ENCODE results near the gene NOP53.

DNA sequence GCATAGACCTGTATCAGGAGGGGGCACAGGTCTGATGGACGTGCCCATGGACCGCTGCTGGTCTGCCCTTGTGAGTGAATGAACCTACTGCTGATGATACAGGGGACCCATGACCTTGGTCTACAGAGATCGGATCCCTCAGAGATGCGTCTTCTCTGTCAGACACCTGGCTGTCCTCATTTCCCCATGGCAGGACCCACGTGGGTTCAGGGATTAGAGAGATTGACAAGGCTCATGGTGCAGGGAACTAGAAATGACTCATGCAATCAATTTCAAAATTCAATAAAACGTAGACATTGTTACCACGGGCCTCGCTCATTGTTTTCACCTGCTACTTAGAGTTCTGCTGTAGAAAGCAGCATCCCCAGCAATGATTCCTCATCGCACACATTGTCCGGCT lies 60.0 kb downstream of the NOP53 start:
- TF ChIP-seq CTCF (conservative IDR thresholded peaks at IDR 0.05; ENCODE audit: low read depth in 2 of 2) (no peak), EZH2phosphoT487 (IDR thresholded peaks at IDR 0.05; ENCODE audit: unreplicated experiment) (no peak), EZH2 (IDR thresholded peaks at IDR 0.05; ENCODE audit: low read depth, unreplicated experiment) (no peak), POLR2AphosphoS5 (IDR thresholded peaks at IDR 0.05; ENCODE audit: low read depth) (no peak), JUNB (IDR thresholded peaks at IDR 0.05; ENCODE audit: unreplicated experiment) (no peak), NANOG (IDR thresholded peaks at IDR 0.05; ENCODE audit: borderline replicate concordance) (no peak), ETS1 (IDR thresholded peaks at IDR 0.05) (no peak), ZNF114 (CRISPR knock-in tag; IDR thresholded peaks at IDR 0.05) (no peak), ZNF331 (CRISPR knock-in tag; IDR thresholded peaks at IDR 0.05; ENCODE audit: low read depth) (no peak)
- TF ChIP-seq, protein P1, sequence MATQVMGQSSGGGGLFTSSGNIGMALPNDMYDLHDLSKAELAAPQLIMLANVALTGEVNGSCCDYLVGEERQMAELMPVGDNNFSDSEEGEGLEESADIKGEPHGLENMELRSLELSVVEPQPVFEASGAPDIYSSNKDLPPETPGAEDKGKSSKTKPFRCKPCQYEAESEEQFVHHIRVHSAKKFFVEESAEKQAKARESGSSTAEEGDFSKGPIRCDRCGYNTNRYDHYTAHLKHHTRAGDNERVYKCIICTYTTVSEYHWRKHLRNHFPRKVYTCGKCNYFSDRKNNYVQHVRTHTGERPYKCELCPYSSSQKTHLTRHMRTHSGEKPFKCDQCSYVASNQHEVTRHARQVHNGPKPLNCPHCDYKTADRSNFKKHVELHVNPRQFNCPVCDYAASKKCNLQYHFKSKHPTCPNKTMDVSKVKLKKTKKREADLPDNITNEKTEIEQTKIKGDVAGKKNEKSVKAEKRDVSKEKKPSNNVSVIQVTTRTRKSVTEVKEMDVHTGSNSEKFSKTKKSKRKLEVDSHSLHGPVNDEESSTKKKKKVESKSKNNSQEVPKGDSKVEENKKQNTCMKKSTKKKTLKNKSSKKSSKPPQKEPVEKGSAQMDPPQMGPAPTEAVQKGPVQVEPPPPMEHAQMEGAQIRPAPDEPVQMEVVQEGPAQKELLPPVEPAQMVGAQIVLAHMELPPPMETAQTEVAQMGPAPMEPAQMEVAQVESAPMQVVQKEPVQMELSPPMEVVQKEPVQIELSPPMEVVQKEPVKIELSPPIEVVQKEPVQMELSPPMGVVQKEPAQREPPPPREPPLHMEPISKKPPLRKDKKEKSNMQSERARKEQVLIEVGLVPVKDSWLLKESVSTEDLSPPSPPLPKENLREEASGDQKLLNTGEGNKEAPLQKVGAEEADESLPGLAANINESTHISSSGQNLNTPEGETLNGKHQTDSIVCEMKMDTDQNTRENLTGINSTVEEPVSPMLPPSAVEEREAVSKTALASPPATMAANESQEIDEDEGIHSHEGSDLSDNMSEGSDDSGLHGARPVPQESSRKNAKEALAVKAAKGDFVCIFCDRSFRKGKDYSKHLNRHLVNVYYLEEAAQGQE (IDR thresholded peaks at IDR 0.05; ENCODE audit: unreplicated experiment): no peak
